Stimulated activated CD4-positive, alpha-beta T cell treated with anti-CD3 and anti-CD28 coated beads, Interleukin-15, amount 100 ng/mL, for 1 hour (primary cell): ENCODE results near the gene FGF12.
"Not testable (repeated sequence)": the region's sequence is repeated elsewhere in the genome, so short reads cannot be mapped to it uniquely, and the experiment has no call there.

ENCODE experiments used
- DNase-seq, 2 donors: peaks; one replicate each; pipeline ENCODE4 v3.0.0-alpha.2; 2020; ENCODE audit warnings: low read depth in 1 of 2, low spot score in 1 of 2

The FGF12 gene

GRCh38 chr3:192727032-192727847 lies at the start of gene FGF12:
FGF12 (minus strand) TSS chr3:192727541.
- DNase-seq, result no peak

- DNase-seq, result not testable (repeated sequence)
Observed at GRCh38 chr3:192774341-192774740, 47.0 kb upstream of the FGF12 start.

- DNase-seq, result no peak
Observed at GRCh38 chr3:192772240-192772894, 45.0 kb upstream of the FGF12 start.

- no peak for DNase-seq
Observed at GRCh38 chr3:192758654-192759053, 31.3 kb upstream of the FGF12 start.

GRCh38 chr3:192751148-192751547 lies 23.8 kb upstream of the FGF12 start:
- DNase-seq, result no peak

GRCh38 chr3:192750201-192750600 lies 22.9 kb upstream of the FGF12 start:
- no peak for DNase-seq

GRCh38 chr3:192747746-192748145 lies 20.4 kb upstream of the FGF12 start:
- no peak for DNase-seq

- DNase-seq, result no peak
Observed at GRCh38 chr3:192747145-192747544, 19.8 kb upstream of the FGF12 start.

GRCh38 chr3:192745150-192745549 lies 17.8 kb upstream of the FGF12 start:
- no peak for DNase-seq

GRCh38 chr3:192744604-192745003 lies 17.3 kb upstream of the FGF12 start:
- DNase-seq, result not testable (repeated sequence)

- no peak for DNase-seq
Observed at GRCh38 chr3:192737506-192737905, 10.2 kb upstream of the FGF12 start.

GRCh38 chr3:192731233-192731632 lies 3.9 kb upstream of the FGF12 start:
- no peak for DNase-seq

GRCh38 chr3:192726385-192726784 lies 956 bp downstream of the FGF12 start:
- no peak for DNase-seq

- no peak for DNase-seq
Observed at GRCh38 chr3:192719964-192720363, 7.4 kb downstream of the FGF12 start.

- no peak for DNase-seq
Observed at GRCh38 chr3:192718156-192718555, 9.2 kb downstream of the FGF12 start.

- DNase-seq, result no peak
Observed at GRCh38 chr3:192715126-192715525, 12.2 kb downstream of the FGF12 start.

- not testable (repeated sequence) for DNase-seq
Observed at GRCh38 chr3:192711126-192711525, 16.2 kb downstream of the FGF12 start.

- DNase-seq, result no peak
Observed at GRCh38 chr3:192710366-192710765, 17.0 kb downstream of the FGF12 start.

- no peak for DNase-seq
Observed at GRCh38 chr3:192706272-192706671, 21.1 kb downstream of the FGF12 start.

- no peak for DNase-seq
Observed at GRCh38 chr3:192700885-192701284, 26.5 kb downstream of the FGF12 start.

GRCh38 chr3:192696943-192697587 lies 30.3 kb downstream of the FGF12 start:
- DNase-seq, result no peak
